SK-N-SH (cell line): ENCODE results near the gene SLPI. TPM values are rescaled to one million over a fixed set of nuclear protein-coding genes. Genes with fewer than 3 reads are reported as not detected.

ENCODE experiments used
- CTCF ChIA-PET: fragments of 300-600, 350-600 bp; formaldehyde crosslinking; extraction: SDS; loops from one replicate; lab custom pipeline; 2021; lab: Yijun Ruan, JAX
- POLR2A ChIA-PET: fragments of 350-600 bp; sonication (Branson Sonifier 250); formaldehyde crosslinking; extraction: SDS; loops from one replicate; lab custom pipeline; 2020; ENCODE audit warnings: antibody characterized with exemption, inconsistent platforms; lab: Yijun Ruan, JAX
- DNase-seq: peaks from one replicate; pipeline ENCODE4 v3.0.0; 2012
- H2AFZ ChIP-seq: fragments of 200-600 bp; sonication (generic); 2 replicates; pipeline ENCODE4 v1.8.1; 2016; ENCODE audit warnings: antibody characterized with exemption, mild to moderate bottlenecking, low read depth
- H3F3A ChIP-seq: fragments of 200-600 bp; sonication (generic); replicated peaks from 2 replicates; pipeline ENCODE3; 2016; ENCODE audit warnings: antibody characterized with exemption, mild to moderate bottlenecking; ENCODE audit not compliant: insufficient read depth
- H3K27ac ChIP-seq, 2 experiments: fragments of 200-500 bp in 1 of 2; fragments of 200-600 bp in 1 of 2; sonication (Bioruptor generic) in 1 of 2; sonication (generic), shearing (Covaris generic) in 1 of 2; 2 replicates each; pipeline versions ENCODE4 v1.5.1 to v1.6.1; 2014 to 2016; ENCODE audit warnings: low read depth in 2 of 2, inconsistent platforms in 1 of 2, low read length in 1 of 2, mild to moderate bottlenecking in 1 of 2, mixed read lengths in 1 of 2
- H3K27me3 ChIP-seq: fragments of 200-600 bp; sonication (generic), shearing (Covaris generic); 2 replicates; pipeline ENCODE4 v1.6.1; 2016; ENCODE audit warnings: mixed run types; ENCODE audit not compliant: insufficient read depth
- H3K36me3 ChIP-seq, 2 experiments: fragments of 200-500 bp in 1 of 2; fragments of 200-600 bp in 1 of 2; sonication (Bioruptor generic) in 1 of 2; sonication (generic) in 1 of 2; replicated peaks in 1 of 2; 2 replicates each; pipeline versions ENCODE3 to v1.5.1; 2014 to 2016; ENCODE audit warnings: low read length in 1 of 2, mild to moderate bottlenecking in 1 of 2; ENCODE audit not compliant: insufficient read depth in 2 of 2, control insufficient read depth in 1 of 2
- H3K4me1 ChIP-seq, 2 experiments: fragments of 200-500 bp in 1 of 2; fragments of 200-600 bp in 1 of 2; sonication (Bioruptor generic) in 1 of 2; sonication (generic), shearing (Covaris generic) in 1 of 2; 2 replicates each; pipeline versions ENCODE4 v1.5.1 to v1.6.1; 2014 to 2016; ENCODE audit warnings: low read depth in 1 of 2, low read length in 1 of 2, mixed run types in 1 of 2; ENCODE audit not compliant: insufficient read depth in 2 of 2, control insufficient read depth in 1 of 2
- H3K4me2 ChIP-seq: fragments of 200-600 bp; sonication (generic), shearing (Covaris generic); 2 replicates; pipeline ENCODE4 v1.6.1; 2017; ENCODE audit warnings: mixed run types
- H3K4me3 ChIP-seq, 2 experiments: fragments of 200-500 bp in 1 of 2; fragments of 200-600 bp in 1 of 2; sonication (Bioruptor generic) in 1 of 2; sonication (generic), shearing (Covaris generic) in 1 of 2; 2 replicates each; pipeline versions ENCODE4 v1.5.1 to v1.8.1; 2014 to 2016; ENCODE audit warnings: low read depth in 2 of 2, inconsistent platforms in 1 of 2, low read length in 1 of 2, mild to moderate bottlenecking in 1 of 2, mixed read lengths in 1 of 2, moderate library complexity in 1 of 2
- H3K79me2 ChIP-seq: fragments of 200-600 bp; sonication (generic); 2 replicates; pipeline ENCODE4 v1.8.1; 2017; ENCODE audit warnings: mild to moderate bottlenecking; ENCODE audit not compliant: insufficient read depth
- H3K9ac ChIP-seq: fragments of 200-600 bp; sonication (generic); 2 replicates; pipeline ENCODE4 v1.6.1; 2017; ENCODE audit warnings: mixed run types
- H3K9me2 ChIP-seq: fragments of 200-600 bp; sonication (generic); 2 replicates; pipeline ENCODE4 v1.6.1; 2017; ENCODE audit warnings: mixed run types
- H3K9me3 ChIP-seq: fragments of 200-600 bp; sonication (generic); 2 replicates; pipeline ENCODE4 v1.6.1; 2017; ENCODE audit warnings: mixed run types, mild to moderate bottlenecking, moderate library complexity
- H4K20me1 ChIP-seq: fragments of 200-600 bp; sonication (generic); 2 replicates; pipeline ENCODE4 v1.6.1; 2017; ENCODE audit warnings: mild to moderate bottlenecking, mixed run types; ENCODE audit not compliant: insufficient read depth
- CHD2 ChIP-seq: fragments of 150-350 bp; IDR thresholded peaks from 2 replicates; pipeline ENCODE4 v1.6.1; 2018; ENCODE audit warnings: low read length; ENCODE audit not compliant: partially characterized antibody
- ELF1 ChIP-seq: IDR thresholded peaks from 2 replicates; pipeline ENCODE4 v1.4.0; 2012
- EP300 ChIP-seq, 2 experiments: IDR thresholded peaks; 2 replicates each; pipeline versions ENCODE4 v1.4.0 to v1.6.1; 2012; ENCODE audit warnings: borderline replicate concordance in 1 of 2, low read depth in 1 of 2, low read length in 1 of 2
- FOXJ3 ChIP-seq: sonication (generic); formaldehyde crosslinking; IDR thresholded peaks from 2 replicates; pipeline ENCODE4 v1.5.1; 2020; ENCODE audit warnings: mild to moderate bottlenecking, missing genetic modification reagents
- FOXM1 ChIP-seq: IDR thresholded peaks from 2 replicates; pipeline ENCODE4 v1.4.0; 2012; ENCODE audit warnings: low read depth, mild to moderate bottlenecking
- JUND ChIP-seq: IDR thresholded peaks from 2 replicates; pipeline ENCODE4 v1.4.0; 2012
- MEF2A ChIP-seq: IDR thresholded peaks from 2 replicates; pipeline ENCODE4 v1.4.0; 2012; ENCODE audit warnings: low read depth, borderline replicate concordance
- MXI1 ChIP-seq: IDR thresholded peaks from 2 replicates; pipeline ENCODE4 v1.6.1; 2012; ENCODE audit warnings: mild to moderate bottlenecking, low read depth, low read length, improper control_type of control experiment
- NRF1 ChIP-seq: IDR thresholded peaks from 2 replicates; pipeline ENCODE4 v1.6.1; 2012; ENCODE audit warnings: low read depth, mild to moderate bottlenecking, low read length
- PBX3 ChIP-seq: IDR thresholded peaks from 2 replicates; pipeline ENCODE4; 2012
- RAD21 ChIP-seq: IDR thresholded peaks from 2 replicates; pipeline ENCODE4 v1.6.1; 2012; ENCODE audit warnings: mild to moderate bottlenecking, low read length
- RCOR1 ChIP-seq: fragments of 150-350 bp; IDR thresholded peaks from 2 replicates; pipeline ENCODE4 v1.6.1; 2017; ENCODE audit warnings: antibody characterized with exemption, low read length
- RFX5 ChIP-seq: IDR thresholded peaks from 2 replicates; pipeline ENCODE4 v1.6.1; 2012; ENCODE audit warnings: mild to moderate bottlenecking, improper control_type of control experiment, low read length
- SIN3A ChIP-seq: IDR thresholded peaks from 2 replicates; pipeline ENCODE4 v1.6.1; 2012; ENCODE audit warnings: low read depth, mild to moderate bottlenecking, low read length, moderate library complexity, borderline replicate concordance
- SMC3 ChIP-seq: IDR thresholded peaks from 2 replicates; pipeline ENCODE4 v1.6.1; 2012; ENCODE audit warnings: low read depth, low read length, improper control_type of control experiment
- TEAD4 ChIP-seq: IDR thresholded peaks from 2 replicates; pipeline ENCODE4 v1.4.0; 2012; ENCODE audit warnings: mild to moderate bottlenecking, borderline replicate concordance; ENCODE audit not compliant: insufficient read depth
- YY1 ChIP-seq: IDR thresholded peaks from 2 replicates; pipeline ENCODE4 v1.4.0; 2012; ENCODE audit warnings: low read depth, mild to moderate bottlenecking
- WGBS: methylation state at CpG from one replicate; pipeline ENCODE4 v1.1.6; 2017; ENCODE audit warnings: low lambda C conversion rate; 5-methylcytosine and 5-hydroxymethylcytosine counted together
- polyA plus RNA-seq, 3 experiments: library from polyadenylated mRNA; depleted of rRNA; stranded (reverse); fragments of >200 nt; gene quantifications; 2 replicates each; pipeline ENCODE4 v1.2.3, GENCODE V29; 2012
- TF ChIP-seq, protein P1 (sequence below): fragments of 150-350 bp; IDR thresholded peaks from 2 replicates; pipeline ENCODE4 v1.6.1; 2016; ENCODE audit warnings: mild to moderate bottlenecking, low read depth, low read length
- TF ChIP-seq, protein P2 (sequence below): IDR thresholded peaks from 2 replicates; pipeline ENCODE4 v1.4.0; 2012; ENCODE audit warnings: low read depth
- TF ChIP-seq, protein P3 (sequence below): IDR thresholded peaks from 2 replicates; pipeline ENCODE4 v1.4.0; 2012; ENCODE audit warnings: low read depth, borderline replicate concordance

The SLPI gene
- polyA plus RNA-seq, 1 of the 3 experiments (the other 2 are of a cell fraction): not detected

DNA sequence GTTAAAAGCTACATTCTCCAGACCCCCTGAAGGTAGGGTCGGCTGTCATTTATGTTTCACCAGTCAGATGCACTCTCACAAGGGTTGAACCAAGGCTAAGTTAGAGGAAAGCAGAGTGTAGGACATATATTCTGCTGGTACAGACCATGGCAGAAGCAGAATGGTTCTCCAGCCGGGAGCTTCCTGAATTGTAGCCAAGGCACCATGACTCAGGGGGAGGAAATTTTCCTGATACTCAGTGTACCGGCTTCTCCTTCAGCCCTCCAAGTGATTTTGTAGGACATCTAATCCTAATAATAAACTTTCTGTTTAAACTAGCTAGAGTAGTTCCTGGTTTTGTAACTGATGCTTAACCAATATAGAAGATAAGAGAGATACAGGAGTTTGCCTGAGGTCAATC lies 14.2 kb upstream of the SLPI start:
- CTCF ChIA-PET: interaction anchor here (0.9 to 2.5 kb wide), 2 partner anchors 22 to 25 kb away, joined by 5 to 13 read pairs; no protein-coding TSS in a partner anchor
- Histone ChIP-seq H3K27me3 (peaks cover 7% of the 10 kb centered on the region; the same call in 1 of the 2 replicates), H3F3A (no peaks in the 10 kb centered on the region), H3K36me3 (no peaks in the 10 kb centered on the region), H3K4me2 (no peak overlapping the region), H3K9me2 (no peaks in the 10 kb centered on the region), H3K4me3 (no peak overlapping the region), H3K9me3 (no peaks in the 10 kb centered on the region), H4K20me1 (no peaks in the 10 kb centered on the region), H3K79me2 (no peaks in the 10 kb centered on the region), H3K4me1 (no peaks in the 10 kb centered on the region), H3K27ac (no peak overlapping the region), H2AFZ (no peak overlapping the region)
- 36% methylated on average over 3 of the region's 3 CpGs for WGBS
- POLR2A ChIA-PET: no interaction called here
- DNase-seq: no peak
- no peak for TF ChIP-seq FOXJ3 (CRISPR knock-in tag)
- TF ChIP-seq FOXM1: no peak
- no peak for TF ChIP-seq NRF1
- TF ChIP-seq RFX5: no peak
- TF ChIP-seq, protein P1, sequence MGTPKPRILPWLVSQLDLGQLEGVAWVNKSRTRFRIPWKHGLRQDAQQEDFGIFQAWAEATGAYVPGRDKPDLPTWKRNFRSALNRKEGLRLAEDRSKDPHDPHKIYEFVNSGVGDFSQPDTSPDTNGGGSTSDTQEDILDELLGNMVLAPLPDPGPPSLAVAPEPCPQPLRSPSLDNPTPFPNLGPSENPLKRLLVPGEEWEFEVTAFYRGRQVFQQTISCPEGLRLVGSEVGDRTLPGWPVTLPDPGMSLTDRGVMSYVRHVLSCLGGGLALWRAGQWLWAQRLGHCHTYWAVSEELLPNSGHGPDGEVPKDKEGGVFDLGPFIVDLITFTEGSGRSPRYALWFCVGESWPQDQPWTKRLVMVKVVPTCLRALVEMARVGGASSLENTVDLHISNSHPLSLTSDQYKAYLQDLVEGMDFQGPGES: no peak
- TF ChIP-seq SMC3: no peak
- no peak for TF ChIP-seq TEAD4
- no peak for TF ChIP-seq MXI1
- no peak for TF ChIP-seq JUND
- TF ChIP-seq PBX3: no peak
- no peak for TF ChIP-seq MEF2A
- no peak for TF ChIP-seq YY1
- TF ChIP-seq RCOR1: no peak
- no peak for TF ChIP-seq RAD21
- TF ChIP-seq, protein P2, sequence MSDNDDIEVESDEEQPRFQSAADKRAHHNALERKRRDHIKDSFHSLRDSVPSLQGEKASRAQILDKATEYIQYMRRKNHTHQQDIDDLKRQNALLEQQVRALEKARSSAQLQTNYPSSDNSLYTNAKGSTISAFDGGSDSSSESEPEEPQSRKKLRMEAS: no peak
- no peak for TF ChIP-seq ELF1
- TF ChIP-seq, protein P3, sequence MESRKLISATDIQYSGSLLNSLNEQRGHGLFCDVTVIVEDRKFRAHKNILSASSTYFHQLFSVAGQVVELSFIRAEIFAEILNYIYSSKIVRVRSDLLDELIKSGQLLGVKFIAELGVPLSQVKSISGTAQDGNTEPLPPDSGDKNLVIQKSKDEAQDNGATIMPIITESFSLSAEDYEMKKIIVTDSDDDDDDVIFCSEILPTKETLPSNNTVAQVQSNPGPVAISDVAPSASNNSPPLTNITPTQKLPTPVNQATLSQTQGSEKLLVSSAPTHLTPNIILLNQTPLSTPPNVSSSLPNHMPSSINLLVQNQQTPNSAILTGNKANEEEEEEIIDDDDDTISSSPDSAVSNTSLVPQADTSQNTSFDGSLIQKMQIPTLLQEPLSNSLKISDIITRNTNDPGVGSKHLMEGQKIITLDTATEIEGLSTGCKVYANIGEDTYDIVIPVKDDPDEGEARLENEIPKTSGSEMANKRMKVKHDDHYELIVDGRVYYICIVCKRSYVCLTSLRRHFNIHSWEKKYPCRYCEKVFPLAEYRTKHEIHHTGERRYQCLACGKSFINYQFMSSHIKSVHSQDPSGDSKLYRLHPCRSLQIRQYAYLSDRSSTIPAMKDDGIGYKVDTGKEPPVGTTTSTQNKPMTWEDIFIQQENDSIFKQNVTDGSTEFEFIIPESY: no peak
- TF ChIP-seq CHD2: no peak
- TF ChIP-seq SIN3A: no peak
- TF ChIP-seq EP300 (IDR thresholded peaks at IDR 0.05; ENCODE audit: borderline replicate concordance in 1 of 2, low read depth in 1 of 2, low read length in 1 of 2): no peak
- TF ChIP-seq, all 33 proteins: peak for 0
- no peak overlapping the region for H3K9ac ChIP-seq
